Neural cell (in vitro differentiated cells): ENCODE data around the gene FAM20C. TPM values are rescaled to one million over a fixed set of nuclear protein-coding genes. Genes with fewer than 3 reads are reported as not detected.

Experiments
- H2AFZ ChIP-seq: fragments of 200-600, 300-800 bp; sonication (generic), shearing (Covaris generic); 2 replicates; pipeline ENCODE4 v1.6.0; 2014; ENCODE audit warnings: low read depth, mild to moderate bottlenecking, antibody characterized with exemption, low read length, moderate library complexity
- H3F3A ChIP-seq: fragments of 200-600 bp; shearing (Covaris generic); 2 replicates; pipeline ENCODE4 v1.6.1; 2016; ENCODE audit warnings: mild to moderate bottlenecking, moderate library complexity, mixed read lengths, antibody characterized with exemption, low read length; ENCODE audit not compliant: insufficient read depth, poor library complexity, severe bottlenecking
- H3K27ac ChIP-seq: fragments of 200-600, 300-800 bp; sonication (generic), shearing (Covaris generic); 2 replicates; pipeline ENCODE4 v1.5.1; 2014; ENCODE audit warnings: mild to moderate bottlenecking, low read length, moderate library complexity
- H3K27me3 ChIP-seq: fragments of 300-800, 200-600 bp; sonication (generic), shearing (Covaris generic); 2 replicates; pipeline ENCODE4 v1.6.0; 2014; ENCODE audit warnings: mild to moderate bottlenecking, low read depth, low read length, moderate library complexity; ENCODE audit not compliant: insufficient read depth
- H3K36me3 ChIP-seq: fragments of 300-800, 200-600 bp; sonication (generic), shearing (Covaris generic); 2 replicates; pipeline ENCODE4 v1.5.1; 2014; ENCODE audit warnings: mild to moderate bottlenecking, antibody characterized with exemption, low read length, moderate library complexity; ENCODE audit not compliant: insufficient read depth
- H3K4me2 ChIP-seq: fragments of 300-800, 200-600 bp; sonication (generic), shearing (Covaris generic); 2 replicates; pipeline ENCODE4 v1.6.0; 2014; ENCODE audit warnings: mild to moderate bottlenecking, low read length
- H3K4me3 ChIP-seq: fragments of 300-800, 200-600 bp; sonication (generic), shearing (Covaris generic); 2 replicates; pipeline ENCODE4 v1.5.1; 2014; ENCODE audit warnings: mild to moderate bottlenecking, low read length, moderate library complexity
- H3K79me2 ChIP-seq: fragments of 200-600 bp; shearing (Covaris generic); replicated peaks from 2 replicates; pipeline ENCODE4 v1.6.0; 2014; ENCODE audit warnings: mild to moderate bottlenecking, low read length, moderate library complexity; ENCODE audit not compliant: insufficient read depth
- H3K9ac ChIP-seq: fragments of 300-800, 200-600 bp; sonication (generic), shearing (Covaris generic); 2 replicates; pipeline ENCODE4 v1.6.1; 2016; ENCODE audit warnings: mild to moderate bottlenecking, low read length, mixed read lengths
- H3K9me2 ChIP-seq: fragments of 200-600 bp; shearing (Covaris generic); 2 replicates; pipeline ENCODE4 v1.6.1; 2016; ENCODE audit warnings: mild to moderate bottlenecking, low read length, mixed read lengths; ENCODE audit not compliant: insufficient read depth
- H3K9me3 ChIP-seq: fragments of 200-600, 300-800 bp; sonication (generic), shearing (Covaris generic); 2 replicates; pipeline ENCODE4 v1.6.1; 2016; ENCODE audit warnings: mild to moderate bottlenecking, mixed run types, low read length, moderate library complexity, mixed read lengths
- H4K20me1 ChIP-seq: fragments of 200-600 bp; shearing (Covaris generic); 2 replicates; pipeline ENCODE4 v1.6.1; 2016; ENCODE audit warnings: mild to moderate bottlenecking, mixed run types; ENCODE audit not compliant: insufficient read depth
- CTCF ChIP-seq: fragments of 450-650 bp; IDR thresholded peaks from 2 replicates; pipeline ENCODE4 v1.5.1; 2014; ENCODE audit warnings: antibody characterized with exemption, mild to moderate bottlenecking, moderate library complexity; ENCODE audit not compliant: poor library complexity, severe bottlenecking
- EP300 ChIP-seq: fragments of 450-650 bp; conservative IDR thresholded peaks from 2 replicates; pipeline ENCODE4 v1.6.1; 2014; ENCODE audit warnings: antibody characterized with exemption, mild to moderate bottlenecking, moderate library complexity; ENCODE audit not compliant: poor library complexity, severe bottlenecking
- EZH2 ChIP-seq: fragments of 200-600, 300-800 bp; shearing (Covaris generic), sonication (generic); IDR thresholded peaks from 2 replicates; pipeline ENCODE4 v1.6.1; 2014; ENCODE audit warnings: antibody characterized with exemption, low read length, borderline replicate concordance, mild to moderate bottlenecking; ENCODE audit not compliant: insufficient read depth, poor library complexity, severe bottlenecking
- MXI1 ChIP-seq: fragments of 450-650 bp; conservative IDR thresholded peaks from 2 replicates; pipeline ENCODE4 v1.6.1; 2014; ENCODE audit warnings: antibody characterized with exemption, mild to moderate bottlenecking; ENCODE audit not compliant: poor library complexity, severe bottlenecking
- POLR2AphosphoS5 ChIP-seq: IDR thresholded peaks from 2 replicates; pipeline ENCODE4 v1.6.1; 2012
- RAD21 ChIP-seq: fragments of 450-650 bp; conservative IDR thresholded peaks from 2 replicates; pipeline ENCODE4 v1.6.1; 2014; ENCODE audit warnings: antibody characterized with exemption, mild to moderate bottlenecking, moderate library complexity
- REST ChIP-seq: IDR thresholded peaks from 2 replicates; pipeline ENCODE4 v1.6.1; 2012; ENCODE audit warnings: borderline replicate concordance
- SMC3 ChIP-seq: fragments of 450-650 bp; conservative IDR thresholded peaks from 2 replicates; pipeline ENCODE4 v1.6.1; 2014; ENCODE audit warnings: antibody characterized with exemption, mild to moderate bottlenecking, moderate library complexity; ENCODE audit not compliant: poor library complexity
- TAF1 ChIP-seq: IDR thresholded peaks from 2 replicates; pipeline ENCODE4 v1.6.1; 2012; ENCODE audit warnings: low read depth
- polyA plus RNA-seq: library from polyadenylated mRNA; depleted of rRNA; stranded (reverse); fragments of >200 nt; gene quantifications from 2 replicates; pipeline ENCODE4 v1.2.3, GENCODE V29; 2014

FAM20C gene
- polyA plus RNA-seq, 1 donor from 2014 or later = 22.7 TPM

- Histone ChIP-seq H3K4me3 (no peak overlapping the region), H3K79me2 (no peaks in the 10 kb centered on the region), H4K20me1 (no peaks in the 10 kb centered on the region), H3K27ac (no peak overlapping the region), H3F3A (no peaks in the 10 kb centered on the region), H3K9me3 (no peaks in the 10 kb centered on the region), H3K36me3 (no peaks in the 10 kb centered on the region), H3K27me3 (no peaks in the 10 kb centered on the region), H2AFZ (no peak overlapping the region), H3K4me2 (no peak overlapping the region), H3K9me2 (no peaks in the 10 kb centered on the region), H3K9ac (no peak overlapping the region)
- TF ChIP-seq REST (no peak), SMC3 (no peak), TAF1 (no peak), MXI1 (no peak), CTCF (no peak), POLR2AphosphoS5 (no peak), RAD21 (no peak), EP300 (no peak), EZH2 (no peak)
Measured at GRCh38 chr7:235576-236395, 43.4 kb downstream of the FAM20C start.

GRCh38 chr7:236967-237366 lies 44.6 kb downstream of the FAM20C start:
- H4K20me1 ChIP-seq = no peaks in the 10 kb centered on the region

More at GRCh38 chr7:236967-237366, 44.6 kb downstream of the FAM20C start:
- H3K9me2 ChIP-seq = no peaks in the 10 kb centered on the region
- no peaks in the 10 kb centered on the region for H3K9me3 ChIP-seq
- H3K4me2 ChIP-seq = no peak overlapping the region
- H3F3A ChIP-seq = no peaks in the 10 kb centered on the region
- no peak overlapping the region for H3K9ac ChIP-seq
- H3K36me3 ChIP-seq = no peaks in the 10 kb centered on the region
- H3K4me3 ChIP-seq = no peak overlapping the region
- H2AFZ ChIP-seq = no peak overlapping the region
- H3K27me3 ChIP-seq = no peaks in the 10 kb centered on the region
- TF ChIP-seq REST (no peak), SMC3 (no peak), CTCF (no peak), TAF1 (no peak), EP300 (no peak), EZH2 (no peak), MXI1 (no peak), RAD21 (no peak), POLR2AphosphoS5 (no peak)
- H3K27ac ChIP-seq = no peak overlapping the region
- no peaks in the 10 kb centered on the region for H3K79me2 ChIP-seq
